Right renal pelvis (tissue), 4 donors: ENCODE results near the gene SP5. TPM values are rescaled to one million over a fixed set of nuclear protein-coding genes. Genes with fewer than 3 reads are reported as not detected.
"Not testable (repeated sequence)": the region's sequence is repeated elsewhere in the genome, so short reads cannot be mapped to it uniquely, and the experiment has no call there.

Experiments
- DNase-seq, 4 donors: peaks; one replicate each; pipeline ENCODE4 v3.0.0-alpha.2; 2013; ENCODE audit warnings: low read depth in 4 of 4, low spot score in 3 of 4, missing footprints in 1 of 4
- polyA plus RNA-seq, 4 donors: library from polyadenylated mRNA; unstranded; fragments of 120-200 nt; gene quantifications; one replicate each; pipeline ENCODE4 v1.2.1, GENCODE V29; 2013; ENCODE audit not compliant: insufficient read length in 4 of 4

The SP5 gene
- polyA plus RNA-seq, 4 donors: 0.22 to 0.75 (median 0.54) TPM

GRCh38 chr2:170710609-170710979 is 4.5 kb upstream of the SP5 start:
- no peak for DNase-seq

GRCh38 chr2:170711196-170711773 is 3.9 kb upstream of the SP5 start:
- no peak for DNase-seq

DNA sequence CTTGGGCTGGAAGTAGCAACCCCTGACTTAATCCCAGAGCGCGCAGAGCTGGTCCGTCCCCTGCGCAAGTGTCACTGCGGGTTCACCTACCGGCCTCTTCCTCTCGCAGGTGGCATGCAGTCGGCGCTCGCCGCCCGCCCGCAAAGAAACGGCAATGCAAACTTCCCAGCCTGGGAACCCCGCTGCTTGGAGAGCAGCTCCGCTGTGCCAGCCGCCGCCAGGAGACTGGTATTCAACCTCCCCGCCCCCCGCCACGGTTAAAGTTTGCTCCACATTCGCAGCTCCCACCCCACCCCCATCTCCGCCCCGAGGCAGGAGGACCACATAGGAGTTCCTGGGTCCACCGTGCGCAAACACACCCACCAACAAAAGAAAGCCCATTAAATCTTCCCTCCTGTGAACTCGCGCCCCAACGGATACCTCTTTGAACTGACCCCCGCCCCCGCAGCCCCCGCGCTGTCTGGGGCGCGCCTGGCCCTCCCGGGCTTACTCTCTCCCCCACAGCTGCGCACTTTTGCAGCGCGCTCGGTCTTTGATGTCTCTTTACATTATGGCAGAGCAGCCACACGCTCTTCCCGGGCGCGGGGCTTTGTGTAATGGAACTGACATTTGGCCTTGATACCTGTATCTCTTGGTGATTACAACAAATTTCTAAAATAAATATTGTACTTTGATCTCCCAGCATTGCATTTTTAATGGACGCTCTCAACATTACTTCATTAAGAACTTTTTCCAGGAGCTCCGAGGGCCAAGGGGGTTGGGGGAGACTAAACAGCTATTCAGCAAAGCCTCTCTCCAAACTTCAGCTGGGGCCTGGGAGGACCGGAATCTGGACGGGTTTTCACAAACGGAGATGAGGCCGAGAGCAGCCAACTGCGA is 3.1 kb upstream of the SP5 start:
- DNase-seq: no peak

- DNase-seq: no peak
Observed at GRCh38 chr2:170712653-170713542, 2.2 kb upstream of the SP5 start.

GRCh38 chr2:170713543-170714380 is 1.4 kb upstream of the SP5 start:
- no peak for DNase-seq

DNA sequence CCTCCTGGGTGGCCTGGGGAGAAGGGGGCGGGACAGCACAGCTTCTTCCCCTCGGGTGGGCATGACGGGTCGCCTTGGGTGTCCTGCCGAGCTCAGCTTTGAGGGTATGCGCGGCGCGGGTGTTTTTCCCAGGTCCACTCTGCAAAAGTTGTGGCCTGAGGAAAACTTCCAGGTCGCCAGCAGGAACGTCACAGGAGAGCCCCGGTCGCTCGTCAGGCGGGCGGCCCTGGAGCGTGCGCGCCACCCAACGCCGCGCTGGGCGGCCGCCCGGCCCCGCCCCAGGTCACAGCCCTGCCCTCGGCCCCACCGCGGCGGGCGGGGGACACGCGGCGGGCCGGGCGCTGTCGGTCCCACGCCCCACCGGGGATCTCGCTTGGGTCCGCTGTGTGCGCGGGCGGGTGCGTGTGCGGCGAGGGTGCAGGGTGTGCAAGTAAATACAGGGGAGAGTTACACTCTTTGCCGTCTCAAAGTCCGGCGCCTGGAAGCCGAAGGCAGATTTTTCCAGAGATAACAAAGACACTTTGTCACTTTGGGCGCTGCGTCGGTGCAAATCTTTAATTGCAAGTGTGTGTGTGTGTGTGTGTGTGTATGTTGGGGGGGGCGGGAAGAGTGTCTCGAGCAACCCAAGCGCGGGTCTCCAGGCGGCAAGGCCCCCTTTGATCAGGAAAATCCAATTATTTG is 616 bp upstream of the SP5 start:
- DNase-seq: no peak

- DNase-seq: no peak
Observed at GRCh38 chr2:170715932-170716777, 1.0 kb downstream of the SP5 start.

GRCh38 chr2:170716851-170717598 is 1.9 kb downstream of the SP5 start:
- DNase-seq: no peak

DNA sequence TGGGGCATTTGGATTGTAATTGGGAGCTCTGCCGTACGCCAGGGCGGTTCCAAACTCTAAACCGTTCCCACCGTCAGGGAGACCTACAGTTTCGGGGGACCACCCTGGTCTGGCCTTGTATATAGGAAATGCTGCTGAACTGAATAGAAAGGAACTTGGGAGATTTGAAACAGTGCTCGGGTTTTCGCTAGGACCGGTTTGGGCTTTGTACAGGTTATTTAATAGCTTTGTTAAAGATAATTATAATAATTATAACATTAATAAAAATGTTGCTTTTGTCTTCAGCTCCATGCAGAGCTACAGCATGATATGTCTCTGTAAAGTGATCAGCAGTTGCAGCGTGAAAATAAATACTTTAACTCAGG is 2.4 kb downstream of the SP5 start:
- DNase-seq: no peak

GRCh38 chr2:170717991-170718589 is 3.0 kb downstream of the SP5 start:
- no peak for DNase-seq

GRCh38 chr2:170719810-170720209 is 4.7 kb downstream of the SP5 start:
- no peak for DNase-seq

GRCh38 chr2:170721678-170722077 is 6.5 kb downstream of the SP5 start:
- no peak for DNase-seq

DNA sequence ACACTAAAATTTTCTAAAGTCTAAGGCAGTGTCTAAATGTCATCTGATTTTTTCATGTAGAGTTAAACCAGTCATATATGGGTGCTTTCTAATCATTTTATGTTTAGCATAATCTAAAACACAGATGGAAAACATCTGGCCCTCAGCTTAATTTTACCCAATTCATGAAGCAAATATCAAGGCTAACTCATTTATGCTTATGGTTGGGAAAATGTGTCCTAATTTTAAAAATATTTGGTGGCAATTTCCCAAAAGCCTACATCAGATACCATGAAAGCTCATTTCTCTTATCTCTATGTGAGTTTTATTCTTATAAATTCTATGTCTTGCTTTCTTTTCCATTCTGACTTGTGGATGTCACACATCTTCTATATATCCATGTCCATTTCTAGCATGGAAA is 7.2 kb downstream of the SP5 start:
- no peak for DNase-seq

DNA sequence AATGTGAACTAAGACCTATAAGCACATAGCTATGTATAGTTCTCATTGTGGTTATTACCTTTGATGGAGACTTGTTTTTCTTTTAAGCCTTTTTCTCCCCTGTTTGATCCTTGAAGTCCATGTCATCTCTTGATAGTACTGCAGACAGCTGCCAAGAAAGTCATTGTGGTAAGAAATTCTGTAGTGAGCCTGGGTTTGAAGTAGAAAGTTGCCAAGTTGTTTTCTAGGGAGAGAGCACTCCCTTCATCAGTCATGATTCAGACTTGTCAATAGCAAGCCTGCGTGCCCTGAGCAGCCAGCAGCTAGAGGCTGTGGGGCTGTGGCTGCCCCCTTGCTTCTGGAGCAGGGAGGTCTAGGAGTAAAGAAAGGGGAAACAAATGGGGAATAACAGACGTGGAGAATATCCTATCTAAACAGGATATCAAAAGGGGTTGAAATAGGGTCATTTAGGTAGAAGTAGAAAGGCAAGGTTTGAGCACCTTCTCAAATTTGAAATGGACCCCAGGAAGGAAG is 8.4 kb downstream of the SP5 start:
- no peak for DNase-seq

DNA sequence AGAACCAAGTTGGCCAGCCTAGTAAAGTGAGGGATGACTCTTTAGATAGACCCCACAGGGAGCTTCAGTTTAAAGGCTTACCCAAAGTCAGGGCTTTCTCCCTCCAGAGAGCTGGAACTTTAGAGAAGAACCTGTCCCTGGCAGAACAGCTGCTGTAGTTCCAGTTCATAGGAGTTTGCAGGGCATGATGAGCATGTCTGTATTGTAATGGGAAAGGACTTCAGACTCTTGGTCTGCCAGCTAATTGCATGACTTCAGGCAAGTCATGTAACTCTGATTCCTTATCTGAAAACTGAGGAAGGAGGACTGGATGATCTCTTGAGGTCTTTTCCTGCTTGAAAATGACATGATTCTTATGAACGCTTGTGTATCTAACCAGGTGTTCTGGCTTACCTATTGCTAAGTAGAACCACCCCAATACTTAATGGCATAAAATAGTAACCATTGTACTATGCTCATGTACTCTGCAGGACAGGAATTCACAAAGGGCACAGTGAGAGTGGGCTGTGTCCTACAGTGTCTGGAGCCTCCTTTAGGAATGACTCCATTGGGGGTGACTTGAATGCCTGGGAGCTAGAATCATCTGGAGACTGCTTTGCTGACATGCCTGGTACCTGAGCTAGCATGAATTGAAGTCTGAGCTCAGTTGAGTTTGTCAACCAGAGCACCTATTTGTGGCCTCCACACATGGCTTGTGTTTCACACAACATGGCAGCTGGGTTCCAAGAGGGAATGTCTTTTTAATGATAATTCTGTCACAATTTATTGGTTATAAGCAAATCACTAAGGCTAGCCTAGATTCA is 18.9 kb downstream of the SP5 start:
- no peak for DNase-seq

GRCh38 chr2:170734601-170735000 is 19.5 kb downstream of the SP5 start:
- DNase-seq: not testable (repeated sequence)

DNA sequence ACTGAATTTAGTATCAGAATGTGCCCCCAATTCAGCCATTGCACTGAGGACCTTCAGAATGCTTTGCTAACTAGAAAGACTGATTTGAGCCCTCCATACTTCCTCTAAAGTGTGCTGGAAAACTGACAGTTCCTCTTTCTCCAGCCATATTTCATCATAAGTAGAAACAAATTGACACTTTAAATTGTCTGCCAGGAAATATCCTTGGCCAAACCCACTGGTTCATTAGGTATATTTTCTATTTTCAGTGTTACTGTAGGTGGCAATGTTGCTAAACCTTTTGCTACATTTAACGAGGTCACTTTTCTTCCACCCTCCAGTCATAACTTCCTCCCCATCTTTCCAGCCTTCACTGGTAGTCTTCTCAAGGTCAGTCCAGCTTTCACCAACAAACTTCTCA is 21.5 kb downstream of the SP5 start:
- DNase-seq: no peak
